Hematopoietic multipotent progenitor cell treated with erythropoietin and hydrocortisone succinate and interleukin-3 and kit ligand, for 17 days (in vitro differentiated cells): ENCODE measurements around the gene MAP3K4.

Experiments
- DNase-seq: peaks from one replicate; pipeline ENCODE4 v3.0.0-alpha.2; 2015; ENCODE audit warnings: low spot score

The MAP3K4 gene, protein sequence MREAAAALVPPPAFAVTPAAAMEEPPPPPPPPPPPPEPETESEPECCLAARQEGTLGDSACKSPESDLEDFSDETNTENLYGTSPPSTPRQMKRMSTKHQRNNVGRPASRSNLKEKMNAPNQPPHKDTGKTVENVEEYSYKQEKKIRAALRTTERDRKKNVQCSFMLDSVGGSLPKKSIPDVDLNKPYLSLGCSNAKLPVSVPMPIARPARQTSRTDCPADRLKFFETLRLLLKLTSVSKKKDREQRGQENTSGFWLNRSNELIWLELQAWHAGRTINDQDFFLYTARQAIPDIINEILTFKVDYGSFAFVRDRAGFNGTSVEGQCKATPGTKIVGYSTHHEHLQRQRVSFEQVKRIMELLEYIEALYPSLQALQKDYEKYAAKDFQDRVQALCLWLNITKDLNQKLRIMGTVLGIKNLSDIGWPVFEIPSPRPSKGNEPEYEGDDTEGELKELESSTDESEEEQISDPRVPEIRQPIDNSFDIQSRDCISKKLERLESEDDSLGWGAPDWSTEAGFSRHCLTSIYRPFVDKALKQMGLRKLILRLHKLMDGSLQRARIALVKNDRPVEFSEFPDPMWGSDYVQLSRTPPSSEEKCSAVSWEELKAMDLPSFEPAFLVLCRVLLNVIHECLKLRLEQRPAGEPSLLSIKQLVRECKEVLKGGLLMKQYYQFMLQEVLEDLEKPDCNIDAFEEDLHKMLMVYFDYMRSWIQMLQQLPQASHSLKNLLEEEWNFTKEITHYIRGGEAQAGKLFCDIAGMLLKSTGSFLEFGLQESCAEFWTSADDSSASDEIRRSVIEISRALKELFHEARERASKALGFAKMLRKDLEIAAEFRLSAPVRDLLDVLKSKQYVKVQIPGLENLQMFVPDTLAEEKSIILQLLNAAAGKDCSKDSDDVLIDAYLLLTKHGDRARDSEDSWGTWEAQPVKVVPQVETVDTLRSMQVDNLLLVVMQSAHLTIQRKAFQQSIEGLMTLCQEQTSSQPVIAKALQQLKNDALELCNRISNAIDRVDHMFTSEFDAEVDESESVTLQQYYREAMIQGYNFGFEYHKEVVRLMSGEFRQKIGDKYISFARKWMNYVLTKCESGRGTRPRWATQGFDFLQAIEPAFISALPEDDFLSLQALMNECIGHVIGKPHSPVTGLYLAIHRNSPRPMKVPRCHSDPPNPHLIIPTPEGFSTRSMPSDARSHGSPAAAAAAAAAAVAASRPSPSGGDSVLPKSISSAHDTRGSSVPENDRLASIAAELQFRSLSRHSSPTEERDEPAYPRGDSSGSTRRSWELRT (N-terminal part only)

GRCh38 chr6:160991406-160992060 lies at the start of gene MAP3K4:
MAP3K4 (plus strand) TSS chr6:160991769; CDS start chr6:160991932, 163 bp downstream.
- peak; percentile 75 for DNase-seq

DNA sequence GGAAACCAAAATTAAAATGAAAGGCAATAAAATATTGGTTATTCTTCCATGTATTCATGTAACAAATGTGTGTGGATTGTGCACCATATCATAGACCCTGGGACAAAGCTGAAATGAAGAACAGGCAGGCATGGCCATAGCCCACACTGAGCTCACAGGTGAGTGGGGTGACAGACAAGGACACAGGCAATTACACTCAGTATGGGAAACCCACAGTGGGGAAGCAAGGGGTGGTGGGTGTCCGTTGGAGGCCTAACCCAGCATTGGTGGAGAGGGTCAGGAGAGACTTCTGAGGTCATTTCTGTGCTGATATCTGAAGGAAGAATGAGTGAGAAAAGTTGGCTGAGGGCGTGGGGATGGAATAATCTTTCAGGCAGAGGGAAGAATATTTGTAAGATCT lies 47.6 kb upstream of the MAP3K4 start:
- no peak for DNase-seq

DNA sequence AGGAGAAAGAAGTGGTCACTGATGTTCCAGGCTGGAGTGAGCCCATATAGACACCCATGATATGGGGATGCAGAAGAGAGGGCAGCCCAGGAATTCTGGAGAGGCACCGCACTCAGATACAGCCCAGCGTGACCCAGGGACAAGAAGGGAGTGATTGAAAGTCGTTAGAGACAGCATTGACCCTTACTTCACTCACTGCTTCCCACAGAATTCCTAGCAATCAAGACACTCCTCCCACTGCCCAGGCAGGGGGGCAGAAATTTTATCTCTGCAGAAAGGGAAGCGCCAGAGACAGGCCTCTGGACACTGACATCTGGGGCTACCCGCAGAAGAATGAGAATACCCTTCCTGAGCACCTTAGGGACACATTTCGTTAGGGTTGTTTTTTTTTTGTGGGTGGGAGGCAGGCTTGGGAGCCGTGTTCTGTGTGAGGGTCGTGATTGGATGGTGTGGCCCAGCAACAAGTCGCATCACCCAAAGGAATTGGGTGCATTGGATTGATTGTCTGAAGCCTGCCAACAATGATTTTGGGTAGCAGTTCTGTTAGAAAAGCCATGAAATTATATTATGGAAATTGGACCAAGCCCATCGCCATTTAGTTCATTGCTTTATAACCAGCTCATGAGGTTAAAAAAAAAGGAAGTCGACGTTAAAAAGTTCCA lies 45.9 kb upstream of the MAP3K4 start:
- DNase-seq, result no peak

DNA sequence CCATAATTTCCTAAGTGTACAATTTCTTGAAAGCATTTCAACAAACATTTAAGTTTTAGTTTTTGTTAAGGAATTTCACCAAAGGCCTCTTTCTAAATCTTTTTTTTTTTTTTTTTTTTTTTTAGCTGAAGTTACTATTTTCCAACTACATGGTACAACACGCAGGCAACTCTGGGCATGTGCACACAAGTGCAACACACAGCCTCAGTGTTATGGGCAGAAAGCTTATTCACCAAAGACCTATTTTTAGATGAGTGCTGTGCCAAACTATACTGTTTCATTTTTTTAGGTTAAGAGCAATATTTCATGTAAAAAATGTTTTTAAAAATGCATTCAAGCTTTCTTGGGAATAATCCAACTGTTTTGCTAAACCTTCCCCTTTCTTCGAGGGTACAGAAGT lies 42.0 kb upstream of the MAP3K4 start:
- no peak for DNase-seq

GRCh38 chr6:160950507-160950906 lies 41.1 kb upstream of the MAP3K4 start:
- DNase-seq, result no peak

- no peak for DNase-seq
Measured at GRCh38 chr6:160951187-160952030, 40.2 kb upstream of the MAP3K4 start.

DNA sequence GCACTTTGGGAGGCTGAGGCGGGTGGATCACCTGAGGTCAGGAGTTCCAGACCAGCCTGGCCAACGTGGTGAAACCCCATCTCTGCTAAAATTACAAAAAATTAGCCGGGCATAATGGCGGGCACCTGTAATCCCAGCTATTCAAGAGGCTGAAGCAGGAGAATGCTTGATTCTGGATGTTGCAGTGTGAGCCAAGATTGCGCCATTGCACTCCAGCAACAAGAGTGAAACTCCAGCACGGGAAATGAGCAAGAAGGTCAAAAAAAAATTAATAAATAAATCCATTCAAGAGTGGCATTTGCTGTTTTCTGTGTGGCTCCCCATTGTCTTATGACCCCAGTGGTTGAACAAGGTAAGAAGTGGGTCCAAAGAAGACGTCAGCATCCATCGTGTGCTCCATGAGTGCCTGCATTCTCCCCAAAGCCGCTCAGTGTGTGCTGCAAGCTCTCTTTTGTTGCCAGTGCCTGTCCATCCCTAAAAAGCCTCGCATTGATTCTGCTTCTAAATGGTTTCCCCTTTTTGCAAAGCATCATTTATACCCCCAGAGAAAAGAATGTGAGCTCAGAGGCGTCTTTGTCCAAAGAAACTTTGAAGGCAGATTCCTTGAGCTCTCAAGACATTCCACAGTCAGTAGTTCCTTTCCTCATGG lies 38.8 kb upstream of the MAP3K4 start:
- no peak for DNase-seq

GRCh38 chr6:160955508-160956295 lies 35.9 kb upstream of the MAP3K4 start:
- no peak for DNase-seq

GRCh38 chr6:160956300-160957035 lies 35.1 kb upstream of the MAP3K4 start:
- no peak for DNase-seq

- no peak for DNase-seq
Measured at GRCh38 chr6:160959726-160960435, 31.7 kb upstream of the MAP3K4 start.

DNA sequence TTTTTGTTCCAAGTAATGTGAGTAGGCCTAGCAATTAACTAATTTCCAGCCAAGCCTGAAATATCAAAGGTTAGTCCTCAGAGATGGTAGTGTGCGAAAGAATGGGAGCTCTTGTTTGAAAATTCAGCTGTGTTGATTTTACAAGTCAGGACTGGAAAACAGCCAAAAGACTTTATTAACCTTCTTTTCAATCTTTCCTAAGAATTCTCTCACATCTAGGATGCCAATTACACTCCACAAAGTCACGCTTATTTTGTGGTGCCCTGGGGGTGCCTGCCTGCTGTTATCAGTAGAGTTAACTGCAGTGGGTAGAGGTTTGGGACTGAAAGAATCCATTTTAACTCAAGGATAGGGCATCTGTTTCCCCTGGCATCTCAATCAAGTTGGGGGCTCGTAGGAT lies 30.7 kb upstream of the MAP3K4 start:
- DNase-seq, result no peak

DNA sequence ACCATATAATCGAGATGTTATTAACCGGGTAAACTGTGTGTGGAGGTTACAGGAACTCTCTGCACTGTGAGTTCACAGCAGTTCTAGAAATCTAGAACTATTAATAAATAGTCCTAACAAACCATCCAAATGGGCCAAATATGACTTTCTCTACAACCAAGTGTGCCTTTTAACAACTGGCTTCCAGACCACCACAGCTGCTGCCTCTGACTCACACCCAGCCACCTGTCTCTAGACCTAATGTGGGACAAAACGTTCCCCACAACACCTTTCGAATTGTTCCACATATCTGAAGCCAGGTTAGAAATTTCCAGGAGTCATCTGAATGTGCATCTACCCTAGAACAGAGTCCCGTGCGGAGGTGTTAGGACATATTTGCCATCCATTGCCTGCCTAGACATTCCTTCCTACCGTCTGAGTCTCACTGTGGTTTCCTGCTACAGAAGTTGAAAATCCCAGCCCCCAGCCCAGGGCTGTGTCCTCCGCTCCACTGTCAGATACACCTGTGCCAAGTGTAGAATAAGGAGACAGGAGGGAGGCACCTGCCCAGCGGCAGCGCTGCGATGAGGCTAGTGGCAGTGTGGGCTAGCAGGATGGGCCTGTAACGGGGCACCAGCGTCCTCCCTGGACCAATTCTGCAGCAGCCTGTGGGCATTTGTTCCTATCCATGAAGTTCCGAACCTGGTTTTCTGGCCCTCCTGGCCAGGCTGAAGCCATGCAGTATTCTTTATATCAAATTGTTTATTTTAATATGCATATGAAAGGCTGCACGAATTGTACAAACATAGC lies 28.5 kb upstream of the MAP3K4 start:
- DNase-seq, result no peak

GRCh38 chr6:160963651-160964050 lies 27.9 kb upstream of the MAP3K4 start:
- DNase-seq, result no peak

DNA sequence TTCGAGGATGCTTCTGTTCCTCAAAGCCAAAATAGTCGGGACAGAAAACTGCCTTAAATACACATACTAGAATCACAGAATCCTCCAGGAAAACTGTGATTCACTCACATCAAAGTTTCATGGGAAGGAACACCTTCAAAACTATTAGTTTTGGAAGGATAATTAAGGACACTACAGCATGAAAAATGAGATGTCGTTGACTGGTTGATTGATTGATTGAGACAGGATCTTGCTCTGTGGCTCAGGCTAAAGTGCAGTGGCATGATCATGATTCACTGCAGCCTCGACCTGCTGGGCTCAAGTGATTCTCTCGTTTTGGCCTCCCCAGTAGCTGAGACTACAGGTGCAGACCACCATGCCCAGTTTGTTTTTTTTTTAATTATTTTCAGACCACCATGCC lies 25.7 kb upstream of the MAP3K4 start:
- no peak for DNase-seq

DNA sequence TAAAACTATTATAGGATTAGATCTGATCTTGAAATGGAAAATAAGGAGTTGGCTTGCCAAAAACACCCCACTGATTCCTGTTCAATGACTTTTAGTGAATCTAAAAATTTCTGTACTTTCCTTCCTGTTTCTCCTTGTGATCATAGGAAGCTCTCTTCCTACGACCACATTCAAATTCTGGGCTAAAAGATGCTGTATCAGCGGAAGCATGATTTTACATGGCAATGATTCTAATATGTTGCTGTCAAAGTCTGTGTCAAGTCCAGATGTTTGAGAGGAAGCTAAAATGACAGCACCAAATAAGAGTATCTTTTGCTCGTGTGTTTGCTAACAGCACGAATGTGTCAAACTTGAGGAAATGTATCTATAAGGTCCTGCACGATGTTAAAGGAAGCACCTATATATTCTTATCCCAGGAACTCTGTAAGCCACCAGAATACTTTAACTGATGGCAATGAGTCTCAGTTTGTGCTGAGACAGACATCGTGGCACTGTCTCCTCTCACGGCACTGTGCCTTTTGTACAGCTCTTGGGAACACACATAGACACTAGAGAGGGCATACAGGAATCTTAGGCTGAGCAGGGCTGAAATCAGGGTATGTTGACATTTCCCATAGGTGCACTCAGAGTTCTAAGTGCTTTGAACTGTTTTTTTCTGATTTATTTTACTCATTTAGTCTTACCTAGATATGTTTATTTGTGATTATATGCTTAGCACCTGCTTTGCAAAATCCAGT lies 24.9 kb upstream of the MAP3K4 start:
- no peak for DNase-seq

DNA sequence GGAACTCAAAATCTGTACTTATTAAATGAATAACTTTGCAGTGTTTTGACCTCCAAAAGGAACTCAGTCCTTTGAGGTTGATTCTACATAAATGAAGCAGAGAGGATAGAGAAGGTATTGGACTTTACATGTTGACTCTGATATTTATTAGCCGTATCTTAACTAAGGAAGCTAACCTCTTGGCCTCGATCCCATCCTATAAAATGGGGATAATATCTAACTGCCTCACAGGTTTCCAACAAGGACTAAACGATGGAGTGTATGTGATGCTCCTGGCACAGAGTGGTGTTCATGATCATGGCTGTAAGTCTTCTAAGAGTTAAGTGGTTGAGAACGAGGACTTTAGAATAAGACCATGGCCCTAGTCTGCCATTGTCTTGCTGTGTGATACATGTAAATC lies 24.2 kb upstream of the MAP3K4 start:
- DNase-seq, result no peak
